Measurements from ENCODE around the gene TES. TPM values are rescaled to one million over a fixed set of nuclear protein-coding genes. Genes with fewer than 3 reads are reported as not detected.
"Not testable (repeated sequence)": the region's sequence is repeated elsewhere in the genome, so short reads cannot be mapped to it uniquely, and the experiment has no call there.

TES gene
- total and polyA plus RNA-seq, 2 of the 13 experiments (the other 11 are each of a cell fraction or from before 2014, with no cell fraction given): 21.6 to 23.0 TPM

GRCh38 chr7:116242759-116243158, 32.4 kb downstream of the TES start:
- Histone ChIP-seq H3K27ac (ENCODE audit: extremely low read length, insufficient read depth, low read length) (no peak overlapping the region), H3K9me3 (ENCODE audit: low read length) (peaks cover 12% of the 10 kb centered on the region), H3K9ac (ENCODE audit: insufficient read depth, low read depth, low read length) (no peak overlapping the region), H3K79me2 (ENCODE audit: insufficient read depth, low read length) (no peaks in the 10 kb centered on the region), H2AFZ (ENCODE audit: low read length) (no peak overlapping the region), H3K4me2 (ENCODE audit: low read depth, low read length) (no peak overlapping the region), H3K27me3 (ENCODE audit: control insufficient read depth in 1 of 2, insufficient read depth in 2 of 2, low read length in 2 of 2) (no peaks in the 10 kb centered on the region), H3K36me3 (replicated peaks in 1 of 2; ENCODE audit: control insufficient read depth in 1 of 2, insufficient read depth in 2 of 2, low read length in 2 of 2) (0 out of 5 replicates have a peak, but pooled peaks cover 0 to 2% of the 10 kb centered on the region in 2 experiments), H3K4me1 (ENCODE audit: insufficient read depth, low read length) (peaks cover 22% of the 10 kb centered on the region), H3K4me3 (replicated peaks in 1 of 3; ENCODE audit: insufficient read depth in 1 of 3, low read depth in 2 of 3, low read length in 3 of 3) (no peak overlapping the region), H4K20me1 (ENCODE audit: insufficient read depth, low read length) (no peaks in the 10 kb centered on the region)
- ATAC-seq (no peak), DNase-seq (ENCODE audit: low spot score) (no peak), FAIRE-seq (no peak)
- BruUV-seq (replicated peaks): no TSS peak
- POLR2A ChIA-PET: no interaction called here
- TF ChIP-seq HDAC2 (CRISPR knock-in tag; IDR thresholded peaks at IDR 0.05): no peak
- TF ChIP-seq RAD51 (IDR thresholded peaks at IDR 0.05; ENCODE audit: borderline replicate concordance): no peak
- intact Hi-C loops (cut with micrococcal nuclease; ENCODE audit: unreplicated experiment) (no loop called here), in situ Hi-C loops (cut with HindIII; ENCODE audit: extremely low pct_ligation_motif_present, low pct_unique_long_range_greater_than_20kb) (no loop called here)
- CTCF ChIA-PET (ENCODE audit: low intra/inter-chr PET ratio, low total read pairs): no interaction called here

GRCh38 chr7:116244803-116245202, 34.5 kb downstream of the TES start:
- H3K4me3 ChIP-seq (replicated peaks in 1 of 3; ENCODE audit: insufficient read depth in 1 of 3, low read depth in 2 of 3, low read length in 3 of 3); H3K4me2 ChIP-seq (ENCODE audit: low read depth, low read length); H3K9ac ChIP-seq (ENCODE audit: insufficient read depth, low read depth, low read length); ATAC-seq; FAIRE-seq; H3K36me3 ChIP-seq (replicated peaks in 1 of 2; ENCODE audit: control insufficient read depth in 1 of 2, insufficient read depth in 2 of 2, low read length in 2 of 2); DNase-seq (ENCODE audit: low spot score); H3K79me2 ChIP-seq (ENCODE audit: insufficient read depth, low read length); H3K27me3 ChIP-seq (ENCODE audit: control insufficient read depth in 1 of 2, insufficient read depth in 2 of 2, low read length in 2 of 2); BruUV-seq (replicated peaks); H2AFZ ChIP-seq (ENCODE audit: low read length); H4K20me1 ChIP-seq (ENCODE audit: insufficient read depth, low read length); intact Hi-C loops (cut with micrococcal nuclease; ENCODE audit: unreplicated experiment); H3K4me1 ChIP-seq (ENCODE audit: insufficient read depth, low read length); in situ Hi-C loops (cut with HindIII; ENCODE audit: extremely low pct_ligation_motif_present, low pct_unique_long_range_greater_than_20kb); H3K27ac ChIP-seq (ENCODE audit: extremely low read length, insufficient read depth, low read length); CTCF ChIA-PET (ENCODE audit: low intra/inter-chr PET ratio, low total read pairs); POLR2A ChIA-PET: not testable (repeated sequence)
- H3K9me3 ChIP-seq (ENCODE audit: low read length): peaks cover 12% of the 10 kb centered on the region
- WGBS (ENCODE audit: low lambda C conversion rate): 81% methylated on average over 3 of the region's 5 CpGs

- peaks cover 0 to 2% of the 10 kb centered on the region in 2 experiments; a peak in 1 of 5 replicates for H3K36me3 ChIP-seq (replicated peaks in 1 of 2; ENCODE audit: control insufficient read depth in 1 of 2, insufficient read depth in 2 of 2, low read length in 2 of 2)
- intact Hi-C loops (cut with micrococcal nuclease; ENCODE audit: unreplicated experiment): no loop called here
- 49% methylated on average over 1 of the region's 1 CpG for WGBS (ENCODE audit: low lambda C conversion rate)
- DNase-seq (ENCODE audit: low spot score) (no peak), ATAC-seq (no peak), FAIRE-seq (no peak)
- H3K79me2 ChIP-seq (ENCODE audit: insufficient read depth, low read length): no peaks in the 10 kb centered on the region
- H3K4me2 ChIP-seq (ENCODE audit: low read depth, low read length): no peak overlapping the region
- no peak overlapping the region for H3K9ac ChIP-seq (ENCODE audit: insufficient read depth, low read depth, low read length)
- in situ Hi-C loops (cut with HindIII; ENCODE audit: extremely low pct_ligation_motif_present, low pct_unique_long_range_greater_than_20kb): no loop called here
- H2AFZ ChIP-seq (ENCODE audit: low read length): no peak overlapping the region
- H3K27me3 ChIP-seq (ENCODE audit: control insufficient read depth in 1 of 2, insufficient read depth in 2 of 2, low read length in 2 of 2): no peaks in the 10 kb centered on the region
- BruUV-seq (replicated peaks): no TSS peak
- no peaks in the 10 kb centered on the region for H3K4me1 ChIP-seq (ENCODE audit: insufficient read depth, low read length)
- H3K9me3 ChIP-seq (ENCODE audit: low read length): peaks cover 12% of the 10 kb centered on the region
- TF ChIP-seq ZFP90 (CRISPR knock-in tag; IDR thresholded peaks at IDR 0.05; ENCODE audit: borderline replicate concordance) (no peak), RAD21 (CRISPR knock-in tag; IDR thresholded peaks at IDR 0.05) (no peak), YEATS4 (CRISPR knock-in tag; IDR thresholded peaks at IDR 0.05; ENCODE audit: borderline replicate concordance) (no peak), PCBP2 (optimal IDR thresholded peaks at IDR 0.05; ENCODE audit: low read depth, low read length, poor library complexity, severe bottlenecking) (no peak), MLLT10 (CRISPR knock-in tag; IDR thresholded peaks at IDR 0.05) (no peak), ZNF230 (CRISPR knock-in tag; IDR thresholded peaks at IDR 0.05) (no peak)
- ChIA-PET POLR2A (no interaction called here), CTCF (ENCODE audit: low intra/inter-chr PET ratio, low total read pairs) (no interaction called here)
- H3K4me3 ChIP-seq (replicated peaks in 1 of 3; ENCODE audit: insufficient read depth in 1 of 3, low read depth in 2 of 3, low read length in 3 of 3): no peak overlapping the region
- no peak overlapping the region for H3K27ac ChIP-seq (ENCODE audit: extremely low read length, insufficient read depth, low read length)
- H4K20me1 ChIP-seq (ENCODE audit: insufficient read depth, low read length): no peaks in the 10 kb centered on the region
Measured at GRCh38 chr7:116246357-116246756, 36.0 kb downstream of the TES start.

Data from HepG2 (cell line).